Ovary (tissue), 3 donors: Measurements from ENCODE around the gene PKD1L1.

ENCODE experiments used
- CTCF ChIP-seq, 3 donors: fragments of 450-650 bp in 2 of 3; fragments of 200-600 bp in 1 of 3; IDR thresholded peaks; one replicate each; pipeline versions ENCODE4 v1.5.1 to v1.8.0; 2016 to 2022; ENCODE audit warnings: antibody characterized with exemption in 3 of 3, mild to moderate bottlenecking in 1 of 3
- POLR2A ChIP-seq: fragments of 450-650 bp; IDR thresholded peaks from one replicate; pipeline ENCODE4 v1.6.1; 2017; ENCODE audit warnings: antibody characterized with exemption, mild to moderate bottlenecking, moderate library complexity
- donor health status: DM: no; HTN: no; CAD: no.

- TF ChIP-seq POLR2A, result no peak
- TF ChIP-seq CTCF (IDR thresholded peaks at IDR 0.05), result no peak
Observed at GRCh38 chr7:47951374-47951773, 3.1 kb upstream of the PKD1L1 start.
